ENCODE data around the gene RIPOR2. TPM values are rescaled to one million over a fixed set of nuclear protein-coding genes. Genes with fewer than 3 reads are reported as not detected.

Gene RIPOR2
- total and polyA plus RNA-seq, 4 donors = 1.6 to 10.9 (median 3.7) TPM

- Histone ChIP-seq H3K36me3 (ENCODE audit: control insufficient read depth in 4 of 4, insufficient read depth in 3 of 4, low read depth in 1 of 4, low read length in 3 of 4) (no peaks in the 10 kb centered on the region), H3K27me3 (ENCODE audit: control insufficient read depth in 4 of 4, insufficient read depth in 4 of 4, low read length in 3 of 4) (no peaks in the 10 kb centered on the region), H3K4me1 (ENCODE audit: control insufficient read depth in 4 of 4, insufficient read depth in 4 of 4, low read length in 3 of 4) (peaks cover 0 to 7% (median 0%) of the 10 kb centered on the region in 4 donors), H3K9me3 (ENCODE audit: control insufficient read depth in 4 of 4, low read length in 3 of 4) (no peaks in the 10 kb centered on the region), H3K9ac (ENCODE audit: low read depth in 1 of 2, low read length in 2 of 2) (no peak overlapping the region), H3K4me3 (ENCODE audit: low read depth in 1 of 3, low read length in 3 of 3) (no peak overlapping the region), H3K27ac (ENCODE audit: low read depth in 1 of 2, low read length in 2 of 2) (no peak overlapping the region)
- WGBS = 90% methylated on average over 6 of the region's 6 CpGs
- no peak for TF ChIP-seq RXRA (IDR thresholded peaks at IDR 0.05)
- TF ChIP-seq GABPA (IDR thresholded peaks at IDR 0.05 in 1 of 2, conservative IDR thresholded peaks at IDR 0.05 in 1 of 2) = no peak
- no peak for TF ChIP-seq NR2F2 (IDR thresholded peaks at IDR 0.05)
- TF ChIP-seq CTCF (IDR thresholded peaks at IDR 0.05; ENCODE audit: low read depth, low read length, missing input control) = no peak
- TF ChIP-seq YY1 (IDR thresholded peaks at IDR 0.05) = no peak
- no peak for TF ChIP-seq FOXA2 (IDR thresholded peaks at IDR 0.05)
- no peak for TF ChIP-seq TAF1 (conservative IDR thresholded peaks at IDR 0.05)
- TF ChIP-seq SP1 (IDR thresholded peaks at IDR 0.05) = no peak
- no peak for TF ChIP-seq JUND (IDR thresholded peaks at IDR 0.05)
- TF ChIP-seq REST (IDR thresholded peaks at IDR 0.05) = no peak
- no peak for TF ChIP-seq HNF4A (conservative IDR thresholded peaks at IDR 0.05)
- TF ChIP-seq FOXA1 (IDR thresholded peaks at IDR 0.05) = no peak
- no peak for TF ChIP-seq ZBTB33 (IDR thresholded peaks at IDR 0.05)
- TF ChIP-seq HNF4G (IDR thresholded peaks at IDR 0.05) = no peak
- TF ChIP-seq ATF3 (IDR thresholded peaks at IDR 0.05) = no peak
- no peak for TF ChIP-seq EGR1 (IDR thresholded peaks at IDR 0.05; ENCODE audit: low read depth in 2 of 2)
- no peak for TF ChIP-seq MAX (IDR thresholded peaks at IDR 0.05)
- TF ChIP-seq RAD21 (IDR thresholded peaks at IDR 0.05) = no peak
- DNase-seq (ENCODE audit: low spot score) = no peak
Observed at GRCh38 chr6:24859608-24860200, 76.1 kb downstream of the RIPOR2 start.

Data from liver (tissue), 9 donors.